Measurements from ENCODE around the gene KLF7. TPM values are rescaled to one million over a fixed set of nuclear protein-coding genes. Genes with fewer than 3 reads are reported as not detected.

Gene KLF7
- total RNA-seq, 3 donors from 2014 or later (not counting 1 experiment from before 2014, with no cell fraction given): 22.9 to 39.1 (median 32.4) TPM

DNA sequence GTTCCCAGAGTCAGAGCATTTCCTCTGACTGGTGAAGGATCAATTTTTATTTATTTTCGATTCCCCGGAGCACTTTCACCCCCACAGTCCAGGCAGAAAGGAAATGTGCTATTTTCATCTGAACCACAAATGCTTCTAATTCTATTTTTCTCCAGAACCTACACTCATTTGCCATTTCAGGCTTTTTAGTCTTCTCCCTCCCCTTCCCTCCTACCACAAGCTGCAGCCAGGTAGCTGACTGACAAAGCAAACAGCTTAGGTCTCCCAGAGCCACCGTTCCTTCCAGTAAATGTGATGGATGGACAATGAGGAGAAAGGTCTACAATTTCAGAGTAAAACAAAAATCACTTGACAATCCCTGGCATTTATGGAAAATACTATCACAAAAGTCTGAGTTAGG is 76.9 kb downstream of the KLF7 start:
- peaks cover 5% of the 10 kb centered on the region for H3K4me1 ChIP-seq (ENCODE audit: control insufficient read depth, insufficient read depth, low read length)
- H3K27me3 ChIP-seq (ENCODE audit: control insufficient read depth, insufficient read depth, low read length): no peaks in the 10 kb centered on the region
- no peaks in the 10 kb centered on the region for H3K27me3 Mint-ChIP-seq (ENCODE audit: low read depth in 2 of 2)
- no peaks in the 10 kb centered on the region for H3K9me3 ChIP-seq (ENCODE audit: control insufficient read depth, insufficient read depth, low read length)
- ATAC-seq (no peak), DNase-seq (no peak)
- H3K9me3 Mint-ChIP-seq: no peaks in the 10 kb centered on the region
- no peak overlapping the region for H3K27ac Mint-ChIP-seq
- peaks cover 0 to 25% of the 10 kb centered on the region in 2 donors for H3K4me1 Mint-ChIP-seq
- intact Hi-C loops (cut with micrococcal nuclease): no loop called here
- H3K36me3 Mint-ChIP-seq: no peaks in the 10 kb centered on the region
- H3K4me3 Mint-ChIP-seq: no peak overlapping the region
- WGBS (ENCODE audit: insufficient coverage): 6% methylated on average over 2 of the region's 3 CpGs
- H3K4me3 ChIP-seq (ENCODE audit: low read length): no peak overlapping the region
- peaks cover 3% of the 10 kb centered on the region for H3K36me3 ChIP-seq (ENCODE audit: control insufficient read depth, insufficient read depth, low read length)
- TF ChIP-seq, protein P1, sequence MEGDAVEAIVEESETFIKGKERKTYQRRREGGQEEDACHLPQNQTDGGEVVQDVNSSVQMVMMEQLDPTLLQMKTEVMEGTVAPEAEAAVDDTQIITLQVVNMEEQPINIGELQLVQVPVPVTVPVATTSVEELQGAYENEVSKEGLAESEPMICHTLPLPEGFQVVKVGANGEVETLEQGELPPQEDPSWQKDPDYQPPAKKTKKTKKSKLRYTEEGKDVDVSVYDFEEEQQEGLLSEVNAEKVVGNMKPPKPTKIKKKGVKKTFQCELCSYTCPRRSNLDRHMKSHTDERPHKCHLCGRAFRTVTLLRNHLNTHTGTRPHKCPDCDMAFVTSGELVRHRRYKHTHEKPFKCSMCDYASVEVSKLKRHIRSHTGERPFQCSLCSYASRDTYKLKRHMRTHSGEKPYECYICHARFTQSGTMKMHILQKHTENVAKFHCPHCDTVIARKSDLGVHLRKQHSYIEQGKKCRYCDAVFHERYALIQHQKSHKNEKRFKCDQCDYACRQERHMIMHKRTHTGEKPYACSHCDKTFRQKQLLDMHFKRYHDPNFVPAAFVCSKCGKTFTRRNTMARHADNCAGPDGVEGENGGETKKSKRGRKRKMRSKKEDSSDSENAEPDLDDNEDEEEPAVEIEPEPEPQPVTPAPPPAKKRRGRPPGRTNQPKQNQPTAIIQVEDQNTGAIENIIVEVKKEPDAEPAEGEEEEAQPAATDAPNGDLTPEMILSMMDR (IDR thresholded peaks at IDR 0.05): no peak
- H3K27ac ChIP-seq (ENCODE audit: low read length): no peak overlapping the region

DNA sequence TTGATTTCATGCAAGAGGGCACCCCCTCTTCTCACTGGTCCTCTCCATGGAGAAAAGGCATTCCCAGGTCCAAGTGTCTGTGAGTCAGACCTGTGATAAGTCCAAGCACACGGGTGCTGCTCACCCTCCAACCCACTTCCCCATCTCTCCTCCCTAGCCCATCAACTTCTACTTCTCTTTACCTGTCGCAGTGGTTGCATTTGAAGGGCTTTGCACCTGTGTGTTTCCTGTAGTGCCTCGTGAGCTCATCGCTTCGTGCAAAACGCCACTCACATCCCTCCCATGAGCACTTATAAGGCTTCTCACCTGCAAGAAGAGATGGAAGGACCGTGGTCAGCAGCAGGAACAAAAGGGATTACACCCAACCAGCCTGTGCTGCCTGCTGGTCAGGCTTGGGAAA is 77.5 kb downstream of the KLF7 start:
- no peaks in the 10 kb centered on the region for H3K9me3 ChIP-seq (ENCODE audit: control insufficient read depth, insufficient read depth, low read length)
- intact Hi-C loops (cut with micrococcal nuclease): no loop called here
- H3K36me3 ChIP-seq (ENCODE audit: control insufficient read depth, insufficient read depth, low read length): peaks cover 3% of the 10 kb centered on the region
- no peaks in the 10 kb centered on the region for H3K27me3 Mint-ChIP-seq (ENCODE audit: low read depth in 2 of 2)
- H3K27me3 ChIP-seq (ENCODE audit: control insufficient read depth, insufficient read depth, low read length): no peaks in the 10 kb centered on the region
- H3K4me1 Mint-ChIP-seq: peaks cover 0 to 22% of the 10 kb centered on the region in 2 donors
- DNase-seq (peak in 1 of 2 donors; percentile 24), ATAC-seq (no peak)
- H3K27ac ChIP-seq (ENCODE audit: low read length): no peak overlapping the region
- H3K27ac Mint-ChIP-seq: no peak overlapping the region
- 55% methylated on average over 7 of the region's 7 CpGs for WGBS (ENCODE audit: insufficient coverage)
- H3K4me3 Mint-ChIP-seq: no peak overlapping the region
- peaks cover 5% of the 10 kb centered on the region for H3K4me1 ChIP-seq (ENCODE audit: control insufficient read depth, insufficient read depth, low read length)
- H3K9me3 Mint-ChIP-seq: no peaks in the 10 kb centered on the region
- H3K36me3 Mint-ChIP-seq: no peaks in the 10 kb centered on the region
- H3K4me3 ChIP-seq (ENCODE audit: low read length): no peak overlapping the region
- TF ChIP-seq, protein P1 (IDR thresholded peaks at IDR 0.05): no peak

DNA sequence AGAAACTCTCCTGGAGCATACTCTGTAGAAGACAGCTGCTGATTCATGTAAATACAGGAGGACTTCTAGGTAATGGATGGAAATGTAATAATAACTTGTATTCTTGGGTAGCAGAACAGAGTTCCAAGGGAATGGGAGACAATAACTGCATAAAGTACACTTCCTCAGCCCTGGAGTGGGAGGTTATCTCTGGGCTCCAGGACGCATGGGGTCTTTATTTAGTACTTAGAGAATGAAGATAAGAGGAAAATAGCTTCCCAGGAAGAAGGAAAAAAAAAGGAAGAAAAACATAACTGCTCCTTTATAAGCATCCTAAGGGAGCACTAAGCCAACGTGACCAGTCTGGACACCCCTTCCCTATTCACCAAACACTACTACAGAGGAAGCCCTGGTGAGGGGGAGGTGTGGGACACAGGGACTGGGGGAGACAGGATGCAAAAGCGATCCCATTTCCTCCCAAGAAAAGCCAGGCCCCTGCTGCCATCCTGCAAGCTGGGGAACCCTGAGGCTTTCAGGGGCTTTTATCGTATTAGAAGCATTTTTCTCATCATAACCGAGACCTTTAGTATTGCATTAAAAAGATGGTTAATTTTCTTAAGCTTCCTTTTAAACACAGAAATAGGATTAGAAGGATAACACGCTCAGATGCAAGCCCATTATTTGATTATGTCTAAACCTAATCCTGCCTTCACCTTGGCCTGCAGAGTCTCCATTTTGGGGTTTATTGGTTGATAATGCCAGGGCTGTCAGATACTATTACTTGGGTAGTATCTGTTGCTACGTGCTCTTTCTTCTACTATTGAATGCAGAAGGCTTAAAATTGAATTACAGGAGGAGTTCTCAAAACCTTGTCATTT is 78.5 kb downstream of the KLF7 start:
- no peaks in the 10 kb centered on the region for H3K27me3 Mint-ChIP-seq (ENCODE audit: low read depth in 2 of 2)
- Histone ChIP-seq H3K27me3 (ENCODE audit: control insufficient read depth, insufficient read depth, low read length) (no peaks in the 10 kb centered on the region), H3K4me3 (ENCODE audit: low read length) (no peak overlapping the region), H3K36me3 (ENCODE audit: control insufficient read depth, insufficient read depth, low read length) (peaks cover 3% of the 10 kb centered on the region), H3K9me3 (ENCODE audit: control insufficient read depth, insufficient read depth, low read length) (no peaks in the 10 kb centered on the region), H3K4me1 (ENCODE audit: control insufficient read depth, insufficient read depth, low read length) (peaks cover 5% of the 10 kb centered on the region), H3K27ac (ENCODE audit: low read length) (no peak overlapping the region)
- H3K36me3 Mint-ChIP-seq: no peaks in the 10 kb centered on the region
- intact Hi-C loops (cut with micrococcal nuclease): no loop called here
- WGBS (ENCODE audit: insufficient coverage): 90% methylated on average over 5 of the region's 7 CpGs
- peaks cover 0 to 21% of the 10 kb centered on the region in 2 donors for H3K4me1 Mint-ChIP-seq
- ATAC-seq (no peak), DNase-seq (no peak)
- no peak overlapping the region for H3K27ac Mint-ChIP-seq
- TF ChIP-seq, protein P1 (IDR thresholded peaks at IDR 0.05): no peak
- H3K9me3 Mint-ChIP-seq: no peaks in the 10 kb centered on the region
- H3K4me3 Mint-ChIP-seq: no peak overlapping the region
